Body of pancreas (tissue), 4 donors: ENCODE data around the gene PRR14. TPM values are rescaled to one million over a fixed set of nuclear protein-coding genes. Genes with fewer than 3 reads are reported as not detected.

ENCODE experiments used
- ATAC-seq: fragments of 150-250 bp; one replicate; pipeline ENCODE4 v1.9.1; 2016
- DNase-seq, 4 donors: peaks; one replicate each; pipeline ENCODE4 v3.0.0-alpha.2; 2019
- H3K27ac ChIP-seq, 4 donors: fragments of 200-600 bp; sonication (generic); 1 replicate in 3 of 4; 2 replicates in 1 of 4; pipeline versions ENCODE4 v1.5.1 to v1.6.1; 2016 to 2019; ENCODE audit warnings: mild to moderate bottlenecking in 1 of 4, mixed read lengths in 1 of 4, moderate library complexity in 1 of 4
- H3K27me3 ChIP-seq, 2 donors: fragments of 200-600 bp; sonication (generic); one replicate each; pipeline ENCODE4 v1.6.0; 2016; ENCODE audit warnings: mild to moderate bottlenecking in 1 of 2
- H3K36me3 ChIP-seq, 2 donors: fragments of 200-600 bp; sonication (generic); replicated peaks in 1 of 2; 2 replicates each; pipeline ENCODE4 v1.5.1; 2016; ENCODE audit warnings: low read depth in 2 of 2; ENCODE audit not compliant: insufficient read depth in 1 of 2
- H3K4me1 ChIP-seq: fragments of 200-600 bp; sonication (generic); one replicate; pipeline ENCODE4 v1.6.0; 2016
- H3K4me3 ChIP-seq, 2 donors: fragments of 200-600 bp; sonication (generic); 1 replicate in 1 of 2; 2 replicates in 1 of 2; pipeline ENCODE4 v1.5.1; 2016 to 2019
- H3K9me3 ChIP-seq, 3 donors: fragments of 200-600 bp; sonication (generic); 1 replicate in 2 of 3; 2 replicates in 1 of 3; pipeline ENCODE4 v1.5.1; 2016
- POLR2A ChIP-seq, 3 donors: fragments of 450-650 bp; IDR thresholded peaks; one replicate each; pipeline ENCODE4 v1.6.1; 2016; ENCODE audit warnings: antibody characterized with exemption in 3 of 3, mild to moderate bottlenecking in 2 of 3
- WGBS, 2 donors: methylation state at CpG; one replicate each; pipeline ENCODE4 v1.1.5; 2017; 5-methylcytosine and 5-hydroxymethylcytosine counted together
- intact Hi-C: fragments of 100-400 bp; cut with DNase I; formaldehyde crosslinking; loops from one replicate; pipeline ENCODE4 v1.15.1; 2023
- total RNA-seq, 2 donors: library from RNA; depleted of rRNA; stranded (reverse); fragments of >200 nt; gene quantifications; one replicate each; pipeline ENCODE4 v1.1.0, GENCODE V29; 2016
- TF ChIP-seq, protein P1 (sequence below), 7 experiments: fragments of 450-650 bp in 4 of 7; fragments of 200-600 bp in 3 of 7; sonication (generic) in 3 of 7; IDR thresholded peaks; one replicate each; pipeline ENCODE4 v1.5.1; 2016 to 2019; ENCODE audit warnings: antibody characterized with exemption in 7 of 7

The PRR14 gene
- total RNA-seq, 2 donors from 2014 or later: 20.5 to 65.6 TPM

DNA sequence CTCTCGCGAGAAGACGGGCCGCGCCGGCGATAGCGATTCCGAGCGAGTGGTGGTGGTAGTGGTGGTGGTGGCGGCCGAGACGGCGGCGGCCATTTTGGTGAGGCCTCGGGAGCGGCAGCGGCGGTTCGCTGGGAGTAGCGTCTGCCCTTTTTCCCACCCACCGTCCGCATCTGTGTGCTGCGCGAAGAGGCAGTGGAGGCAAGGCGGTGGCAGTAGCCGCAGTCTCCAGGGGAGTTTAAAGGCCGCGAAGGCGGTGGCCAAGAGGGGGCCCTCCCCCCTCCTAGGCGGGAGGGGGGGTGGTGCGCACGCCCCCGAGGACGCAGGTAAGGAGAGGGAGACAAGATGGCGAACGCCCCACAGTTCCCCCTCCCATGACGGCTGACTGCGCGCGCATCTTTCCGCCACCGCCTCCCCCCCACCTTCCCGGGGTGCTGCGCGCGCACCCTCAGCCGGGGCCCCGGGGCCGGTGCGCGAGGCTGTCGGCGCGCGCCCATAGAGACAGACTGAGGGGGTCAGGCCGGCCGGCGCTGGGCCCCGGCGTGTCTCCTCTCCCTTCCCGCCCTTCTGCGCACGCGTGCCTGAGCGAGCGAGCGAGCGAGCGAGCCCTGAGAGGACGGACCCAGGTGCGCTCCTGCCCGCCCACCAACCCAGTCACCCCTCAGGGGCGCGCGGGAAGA is 47.5 kb downstream of the PRR14 start:
- peak; percentile 92 to 98 (median 97) for TF ChIP-seq POLR2A (IDR thresholded peaks at IDR 0.05)
- TF ChIP-seq, protein P1, sequence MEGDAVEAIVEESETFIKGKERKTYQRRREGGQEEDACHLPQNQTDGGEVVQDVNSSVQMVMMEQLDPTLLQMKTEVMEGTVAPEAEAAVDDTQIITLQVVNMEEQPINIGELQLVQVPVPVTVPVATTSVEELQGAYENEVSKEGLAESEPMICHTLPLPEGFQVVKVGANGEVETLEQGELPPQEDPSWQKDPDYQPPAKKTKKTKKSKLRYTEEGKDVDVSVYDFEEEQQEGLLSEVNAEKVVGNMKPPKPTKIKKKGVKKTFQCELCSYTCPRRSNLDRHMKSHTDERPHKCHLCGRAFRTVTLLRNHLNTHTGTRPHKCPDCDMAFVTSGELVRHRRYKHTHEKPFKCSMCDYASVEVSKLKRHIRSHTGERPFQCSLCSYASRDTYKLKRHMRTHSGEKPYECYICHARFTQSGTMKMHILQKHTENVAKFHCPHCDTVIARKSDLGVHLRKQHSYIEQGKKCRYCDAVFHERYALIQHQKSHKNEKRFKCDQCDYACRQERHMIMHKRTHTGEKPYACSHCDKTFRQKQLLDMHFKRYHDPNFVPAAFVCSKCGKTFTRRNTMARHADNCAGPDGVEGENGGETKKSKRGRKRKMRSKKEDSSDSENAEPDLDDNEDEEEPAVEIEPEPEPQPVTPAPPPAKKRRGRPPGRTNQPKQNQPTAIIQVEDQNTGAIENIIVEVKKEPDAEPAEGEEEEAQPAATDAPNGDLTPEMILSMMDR (IDR thresholded peaks at IDR 0.05): peak in 1 of 7 experiments; percentile 6
- Histone ChIP-seq H3K4me1 (peaks cover 33% of the 10 kb centered on the region), H3K4me3 (peak overlapping the region; percentile 82 to 94), H3K27me3 (no peaks in the 10 kb centered on the region), H3K9me3 (no peaks in the 10 kb centered on the region), H3K36me3 (peaks cover 8 to 18% of the 10 kb centered on the region in 2 donors), H3K27ac (peak overlapping the region; percentile 98 to 100 (median 100))
- peak; percentile 85 for ATAC-seq
- DNase-seq: peak; percentile 99
- intact Hi-C loops: no loop called here
- 0 to 20% methylated on average over 1 to 60 of the region's 76 CpGs for WGBS, 2 donors

DNA sequence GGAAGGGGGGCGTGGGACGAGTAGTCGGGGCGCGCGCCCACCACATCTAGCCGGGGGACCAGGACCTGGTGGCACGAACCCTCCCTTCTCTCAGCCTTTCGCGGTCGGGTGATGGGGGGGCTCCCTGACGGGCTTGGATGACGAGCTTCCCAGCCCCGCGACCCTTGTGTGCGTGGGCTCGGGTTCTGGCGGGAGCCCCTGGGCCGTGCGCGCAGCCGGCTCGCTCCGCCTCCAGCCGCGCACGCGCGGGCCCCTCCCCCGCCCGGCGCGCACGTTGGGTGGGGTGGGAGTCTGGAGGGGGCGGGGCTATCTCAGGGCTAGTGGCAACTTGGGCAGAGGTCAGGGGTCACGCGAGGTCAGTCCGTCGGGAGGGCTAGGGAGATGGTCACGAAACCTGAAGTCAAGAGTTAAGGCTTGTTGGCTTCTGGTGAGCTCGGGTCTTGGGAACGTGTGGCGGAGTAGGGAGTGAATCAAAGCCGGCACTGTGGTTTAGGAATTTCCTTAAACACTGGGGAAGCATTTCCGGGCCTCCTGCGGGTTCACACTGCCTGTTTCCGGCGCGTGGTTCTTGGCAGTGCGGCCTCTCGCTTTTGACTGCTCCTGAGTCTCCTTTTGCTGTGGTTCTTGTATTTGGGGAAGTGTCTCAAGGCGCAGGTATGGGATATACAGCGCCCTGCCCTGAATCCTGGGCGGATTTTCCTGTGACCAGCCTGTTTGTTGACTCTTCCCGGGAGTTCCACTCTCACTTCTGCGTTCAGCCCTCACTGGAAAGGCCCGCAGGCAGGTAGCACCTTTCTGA is 48.3 kb downstream of the PRR14 start, which contains the start of gene SRCAP:
Gene SRCAP (plus strand): TSS at position 356 of the 799 bp plus-strand sequence. CDS start 1,654 bp downstream, outside the sequence.
- 0 to 5% methylated on average over 6 to 45 of the region's 57 CpGs for WGBS, 2 donors
- Histone ChIP-seq H3K4me3 (peak within 1 kb of the TSS; percentile 82 to 94), H3K27ac (peak within 1 kb of the TSS; percentile 98 to 100 (median 100)), H3K9me3 (no peaks in the 10 kb centered on the region), H3K4me1 (peaks cover 29% of the 10 kb centered on the region), H3K27me3 (no peaks in the 10 kb centered on the region), H3K36me3 (peaks cover 10 to 24% of the 10 kb centered on the region in 2 donors)
- peak; percentile 59 for ATAC-seq
- peak; percentile 81 to 87 (median 84) for DNase-seq
- intact Hi-C loops: no loop called here
- peak in 1 of 3 donors; percentile 4 for TF ChIP-seq POLR2A (IDR thresholded peaks at IDR 0.05)
- TF ChIP-seq, protein P1 (IDR thresholded peaks at IDR 0.05): no peak

DNA sequence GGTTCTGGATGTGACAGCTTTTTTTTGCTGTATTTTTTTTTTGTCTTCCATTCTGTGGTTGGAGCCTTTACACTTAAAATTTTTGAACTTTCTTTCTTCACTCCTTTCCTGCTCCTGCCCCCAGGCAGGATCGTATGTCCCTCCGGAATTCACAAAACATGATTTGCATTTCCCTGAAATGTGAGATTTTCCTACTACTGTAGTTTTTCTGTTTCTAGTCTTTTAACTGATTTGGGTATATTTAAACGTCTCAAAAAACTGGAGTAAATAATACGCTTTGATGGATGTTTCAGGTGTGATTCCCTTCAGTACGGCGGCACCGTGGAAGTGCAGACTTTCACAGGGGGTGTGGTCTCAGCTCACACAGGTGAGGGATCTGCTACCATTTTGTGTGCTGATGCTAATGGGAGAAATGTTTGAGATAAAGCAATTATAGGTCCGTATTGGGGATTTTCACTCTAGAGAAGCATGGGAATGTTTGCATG is 48.9 kb downstream of the PRR14 start:
- Histone ChIP-seq H3K27me3 (no peaks in the 10 kb centered on the region), H3K27ac (peak overlapping the region in 3 of 4 donors; percentile 98 to 100 (median 99)), H3K9me3 (no peaks in the 10 kb centered on the region), H3K36me3 (peaks cover 16 to 30% of the 10 kb centered on the region in 2 donors), H3K4me3 (no peak overlapping the region), H3K4me1 (peaks cover 27% of the 10 kb centered on the region)
- ATAC-seq: no peak
- intact Hi-C loops: no loop called here
- TF ChIP-seq, protein P1 (IDR thresholded peaks at IDR 0.05): no peak
- TF ChIP-seq POLR2A (IDR thresholded peaks at IDR 0.05): no peak
- WGBS, 2 donors: 14 to 25% methylated on average over 8 of the region's 8 CpGs
- no peak for DNase-seq

DNA sequence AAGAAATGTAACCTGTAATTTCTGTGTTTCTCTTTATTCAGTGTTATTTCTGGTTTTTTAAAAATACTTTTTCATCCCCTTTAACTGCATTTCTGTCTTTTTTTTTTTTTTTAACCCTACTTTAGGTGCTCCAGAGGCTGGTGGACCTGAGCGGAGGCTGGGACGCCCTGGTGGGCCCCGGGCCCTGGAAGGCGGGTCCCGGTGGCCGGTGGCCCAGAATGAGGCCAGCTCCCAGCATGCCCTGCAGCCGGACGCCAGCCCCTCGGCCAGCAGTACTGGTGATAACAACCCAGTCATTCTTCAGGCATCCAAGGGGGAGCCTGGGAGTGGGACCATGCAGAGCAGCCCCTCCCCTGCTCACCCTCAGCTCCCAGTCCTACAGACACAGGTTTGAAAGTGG is 49.7 kb downstream of the PRR14 start:
- Histone ChIP-seq H3K9me3 (no peaks in the 10 kb centered on the region), H3K36me3 (peaks cover 21 to 39% of the 10 kb centered on the region in 2 donors), H3K27ac (no peak overlapping the region), H3K4me3 (no peak overlapping the region), H3K4me1 (peaks cover 27% of the 10 kb centered on the region), H3K27me3 (no peaks in the 10 kb centered on the region)
- TF ChIP-seq POLR2A (IDR thresholded peaks at IDR 0.05): no peak
- TF ChIP-seq, protein P1 (IDR thresholded peaks at IDR 0.05): no peak
- WGBS, 2 donors: 53 to 54% methylated on average over 9 of the region's 9 CpGs
- intact Hi-C loops: no loop called here
- DNase-seq: no peak
- no peak for ATAC-seq
